HG02588 (cell line): ENCODE measurements around the gene CTSZ.

Experiments used
- ATAC-seq: cut with Tn5 transposase; IDR thresholded peaks from one replicate; pipeline ENCODE4 v1.9.1; 2021; ENCODE audit warnings: mild to moderate bottlenecking, moderate library complexity; ENCODE audit not compliant: unreplicated experiment

CTSZ gene

GRCh38 chr20:59032023-59032712 is 25.1 kb upstream of the CTSZ start, which contains the start of gene ATP5F1E:
ATP5F1E (minus strand) TSS chr20:59032335; CDS start chr20:59032251, 84 bp downstream.
- peak; percentile 95 for ATAC-seq

GRCh38 chr20:59031564-59032022 is 24.5 kb upstream of the CTSZ start:
- ATAC-seq = no peak

- no peak for ATAC-seq
These were observed 24.0 kb upstream of the CTSZ start for GRCh38 chr20:59030911-59031563.

- no peak for ATAC-seq
These were observed 21.8 kb upstream of the CTSZ start for GRCh38 chr20:59028812-59029211.

- ATAC-seq = no peak
These were observed 20.8 kb upstream of the CTSZ start for GRCh38 chr20:59027741-59028320.

- no peak for ATAC-seq
These were observed 20.1 kb upstream of the CTSZ start for GRCh38 chr20:59026904-59027740.

GRCh38 chr20:59025511-59025910 is 18.5 kb upstream of the CTSZ start:
- no peak for ATAC-seq

- ATAC-seq = no peak
These were observed 18.0 kb upstream of the CTSZ start for GRCh38 chr20:59025086-59025485.

- no peak for ATAC-seq
These were observed 17.1 kb upstream of the CTSZ start for GRCh38 chr20:59024111-59024530.

- ATAC-seq = no peak
These were observed 16.6 kb upstream of the CTSZ start for GRCh38 chr20:59023616-59024015.

GRCh38 chr20:59022754-59023153 is 15.7 kb upstream of the CTSZ start:
- ATAC-seq = no peak

GRCh38 chr20:59020938-59021551 is 14.0 kb upstream of the CTSZ start:
- no peak for ATAC-seq

- ATAC-seq = no peak
These were observed 12.2 kb upstream of the CTSZ start, which contains the start of gene TUBB1 for GRCh38 chr20:59019217-59019616. TUBB1 (plus strand) TSS chr20:59019429; CDS start chr20:59019523, 94 bp downstream.

GRCh38 chr20:59018817-59019216 is 11.8 kb upstream of the CTSZ start:
- ATAC-seq = no peak

GRCh38 chr20:59017493-59018231 is 10.6 kb upstream of the CTSZ start:
- no peak for ATAC-seq

- ATAC-seq = no peak
These were observed 9.9 kb upstream of the CTSZ start for GRCh38 chr20:59016795-59017492.

GRCh38 chr20:59015812-59016711 is 9.0 kb upstream of the CTSZ start:
- ATAC-seq = no peak

GRCh38 chr20:59015411-59015810 is 8.4 kb upstream of the CTSZ start:
- ATAC-seq = no peak
